CD14-positive monocyte (primary cell): ENCODE measurements around the gene TNFSF10. TPM values are rescaled to one million over a fixed set of nuclear protein-coding genes. Genes with fewer than 3 reads are reported as not detected.

Experiments
- DNase-seq, 3 donors: peaks; one replicate each; pipeline ENCODE4 v3.0.0-alpha.2; 2011 to 2022
- H2AFZ ChIP-seq: 2 replicates; pipeline ENCODE4 v1.6.0; 2012; ENCODE audit warnings: mild to moderate bottlenecking, low read depth, low read length, inconsistent platforms; ENCODE audit not compliant: insufficient read depth, poor library complexity, severe bottlenecking
- H3K27ac ChIP-seq, 2 donors: 1 replicate in 1 of 2; 2 replicates in 1 of 2; pipeline ENCODE4 v1.5.1; 2012 to 2013; ENCODE audit warnings: low read length in 2 of 2, control low read depth in 1 of 2, inconsistent platforms in 1 of 2, low read depth in 1 of 2, mild to moderate bottlenecking in 1 of 2
- H3K27me3 ChIP-seq, 2 donors: one replicate each; pipeline versions ENCODE4 v1.6.0 to v1.6.1; 2011 to 2013; ENCODE audit warnings: low read length in 2 of 2; ENCODE audit not compliant: control insufficient read depth in 2 of 2, insufficient read depth in 2 of 2
- H3K36me3 ChIP-seq, 2 donors: replicated peaks in 1 of 2; 1 replicate in 1 of 2; 2 replicates in 1 of 2; pipeline versions ENCODE4 v1.5.1 to v1.6.1; 2012 to 2013; ENCODE audit warnings: low read length in 2 of 2, control low read depth in 1 of 2, inconsistent platforms in 1 of 2, mild to moderate bottlenecking in 1 of 2; ENCODE audit not compliant: insufficient read depth in 2 of 2, control insufficient read depth in 1 of 2
- H3K4me1 ChIP-seq, 2 donors: 1 replicate in 1 of 2; 2 replicates in 1 of 2; pipeline versions ENCODE4 v1.5.1 to v1.6.1; 2012 to 2013; ENCODE audit warnings: low read length in 2 of 2, control low read depth in 1 of 2, inconsistent platforms in 1 of 2, mild to moderate bottlenecking in 1 of 2, moderate library complexity in 1 of 2; ENCODE audit not compliant: insufficient read depth in 2 of 2, control insufficient read depth in 1 of 2
- H3K4me2 ChIP-seq: replicated peaks from 2 replicates; pipeline ENCODE3; 2012; ENCODE audit warnings: low read length, moderate library complexity, mild to moderate bottlenecking; ENCODE audit not compliant: poor library complexity, severe bottlenecking; ENCODE audit errors: extremely low read depth
- H3K4me3 ChIP-seq, 3 experiments: fragments of 200-600 bp in 1 of 3; sonication (generic) in 1 of 3; replicated peaks in 1 of 3; 1 replicate in 2 of 3; 2 replicates in 1 of 3; pipeline ENCODE4 v1.5.1; 2011 to 2013; ENCODE audit warnings: low read length in 3 of 3, mild to moderate bottlenecking in 3 of 3, control low read depth in 2 of 3, low read depth in 2 of 3, inconsistent platforms in 1 of 3, moderate library complexity in 1 of 3
- H3K79me2 ChIP-seq: 2 replicates; pipeline ENCODE4 v1.6.0; 2012; ENCODE audit warnings: mild to moderate bottlenecking, control low read depth, inconsistent platforms, low read length, moderate library complexity; ENCODE audit not compliant: insufficient read depth
- H3K9ac ChIP-seq: 2 replicates; pipeline ENCODE4 v1.6.0; 2017; ENCODE audit warnings: low read length, mild to moderate bottlenecking; ENCODE audit not compliant: insufficient read depth, poor library complexity, severe bottlenecking
- H3K9me3 ChIP-seq, 2 donors: replicated peaks in 1 of 2; 1 replicate in 1 of 2; 2 replicates in 1 of 2; pipeline versions ENCODE4 v1.5.1 to v1.6.1; 2012 to 2013; ENCODE audit warnings: low read length in 2 of 2, control low read depth in 1 of 2; ENCODE audit not compliant: control insufficient read depth in 1 of 2, insufficient read depth in 1 of 2
- H4K20me1 ChIP-seq: 2 replicates; pipeline ENCODE4 v1.6.0; 2012; ENCODE audit warnings: mild to moderate bottlenecking, low read length, control low read depth, moderate library complexity; ENCODE audit not compliant: insufficient read depth
- H3K27ac Mint-ChIP-seq, 7 donors: one replicate each; pipeline ENCODE4 v1.8.0; 2020; ENCODE audit warnings: mild to moderate bottlenecking in 7 of 7, mixed read lengths in 7 of 7, moderate library complexity in 6 of 7, inconsistent platforms in 2 of 7
- H3K27me3 Mint-ChIP-seq, 3 donors: one replicate each; pipeline ENCODE4 v1.8.0; 2021 to 2022; ENCODE audit warnings: low read depth in 3 of 3, mild to moderate bottlenecking in 3 of 3, mixed read lengths in 3 of 3, moderate library complexity in 3 of 3, inconsistent platforms in 1 of 3
- H3K36me3 Mint-ChIP-seq, 2 donors: one replicate each; pipeline ENCODE4 v1.8.0; 2020; ENCODE audit warnings: mixed read lengths in 2 of 2, inconsistent platforms in 1 of 2, mild to moderate bottlenecking in 1 of 2
- H3K4me1 Mint-ChIP-seq: one replicate; pipeline ENCODE4 v1.8.0; 2020; ENCODE audit warnings: mild to moderate bottlenecking, mixed read lengths
- H3K4me3 Mint-ChIP-seq, 2 donors: one replicate each; pipeline ENCODE4 v1.8.0; 2020; ENCODE audit warnings: mild to moderate bottlenecking in 2 of 2, mixed read lengths in 2 of 2, moderate library complexity in 1 of 2
- H3K9me3 Mint-ChIP-seq, 7 donors: one replicate each; pipeline ENCODE4 v1.8.0; 2020 to 2022; ENCODE audit warnings: mixed read lengths in 7 of 7, mild to moderate bottlenecking in 6 of 7, moderate library complexity in 6 of 7, inconsistent platforms in 2 of 7
- WGBS: methylation state at CpG from one replicate; pipeline ENCODE4 v1.1.5; 2013; ENCODE audit warnings: missing lambda C conversion rate; ENCODE audit not compliant: insufficient coverage; 5-methylcytosine and 5-hydroxymethylcytosine counted together
- intact Hi-C, 2 donors: fragments of 100-400 bp; cut with micrococcal nuclease; formaldehyde crosslinking; loops; one replicate each; pipeline versions ENCODE4 v1.15.0 to v1.15.1; 2023
- polyA plus RNA-seq, 3 donors: library from polyadenylated mRNA; depleted of rRNA in 1 of 3; unstranded in 2 of 3; stranded (reverse) in 1 of 3; fragments of 300-500 nt in 2 of 3; fragments of >200 nt in 1 of 3; fragmentation: Illumina TruSeq in 2 of 3; gene quantifications; 1 replicate in 2 of 3; 2 replicates in 1 of 3; pipeline ENCODE4 v1.2.3, GENCODE V29; 2012 to 2021
- TF ChIP-seq, protein P1 (sequence below): fragments of 200-600 bp; IDR thresholded peaks from one replicate; pipeline ENCODE4 v1.8.0; 2022; ENCODE audit warnings: antibody characterized with exemption, mild to moderate bottlenecking

TNFSF10 gene
- polyA plus RNA-seq, 3 donors = 146 to 293 (median 264) TPM

DNA sequence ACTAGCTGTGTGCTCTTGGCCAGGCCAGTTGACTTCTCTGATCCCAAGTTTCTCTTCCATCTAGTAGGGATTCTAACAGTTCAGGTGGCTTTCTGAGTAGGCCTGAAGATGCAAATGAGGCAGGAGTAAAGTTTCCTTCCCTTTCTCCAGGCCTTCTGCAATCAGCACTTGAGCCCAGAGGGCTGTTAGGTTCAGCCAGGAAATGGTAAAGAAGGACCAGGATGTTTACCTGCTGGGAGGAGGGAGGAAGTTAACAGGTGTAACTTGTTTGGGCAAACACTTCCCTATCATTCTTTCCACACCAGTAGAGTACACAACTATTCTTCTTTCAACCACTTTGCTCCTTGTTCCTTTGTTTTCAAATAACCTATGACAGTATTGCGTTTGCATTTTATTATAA, 13.3 kb upstream of the TNFSF10 start:
- Histone ChIP-seq H3K9ac (no peak overlapping the region), H3K27ac (no peak overlapping the region)

DNA sequence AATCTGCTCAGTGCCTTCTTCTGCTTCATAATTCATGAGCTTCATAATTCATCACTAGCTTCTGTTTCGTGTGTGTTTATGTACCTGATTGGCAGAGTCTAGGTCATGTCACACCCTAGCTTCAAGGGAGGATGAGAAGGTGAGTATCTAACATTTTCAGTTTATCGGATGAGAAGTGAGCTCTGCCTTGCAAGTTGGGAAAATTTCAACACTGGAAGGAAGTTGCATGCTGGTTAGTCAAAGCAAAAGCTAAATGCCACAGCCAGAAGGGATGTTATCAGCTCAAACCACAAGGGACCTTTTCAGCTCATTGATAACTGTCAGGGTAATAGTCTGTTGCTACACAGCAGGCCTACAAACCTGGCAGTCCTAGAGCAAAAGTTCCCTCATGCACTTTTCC, 7.3 kb upstream of the TNFSF10 start:
- Histone ChIP-seq H3K9ac (no peak overlapping the region), H3K79me2 (no peaks in the 10 kb centered on the region), H2AFZ (peak overlapping the region; percentile 10), H4K20me1 (no peaks in the 10 kb centered on the region), H3K4me1 (peaks cover 14 to 16% of the 10 kb centered on the region in 2 donors), H3K4me2 (peak overlapping the region; percentile 11), H3K36me3 (no peaks in the 10 kb centered on the region), H3K27ac (peak overlapping the region in 1 of 2 donors; percentile 49), H3K27me3 (no peaks in the 10 kb centered on the region), H3K9me3 (no peaks in the 10 kb centered on the region), H3K4me3 (peak overlapping the region in 1 of 3 experiments; percentile 37)
- Mint-ChIP-seq H3K4me3 (peak overlapping the region in 1 of 2 donors; percentile 80), H3K27me3 (no peaks in the 10 kb centered on the region), H3K27ac (peak overlapping the region in 6 of 7 donors; percentile 1 to 80 (median 46)), H3K9me3 (no peaks in the 10 kb centered on the region), H3K4me1 (peaks cover 16% of the 10 kb centered on the region), H3K36me3 (peaks cover 2 to 3% of the 10 kb centered on the region in 2 donors)
- intact Hi-C loops = no loop called here
- TF ChIP-seq, protein P1, sequence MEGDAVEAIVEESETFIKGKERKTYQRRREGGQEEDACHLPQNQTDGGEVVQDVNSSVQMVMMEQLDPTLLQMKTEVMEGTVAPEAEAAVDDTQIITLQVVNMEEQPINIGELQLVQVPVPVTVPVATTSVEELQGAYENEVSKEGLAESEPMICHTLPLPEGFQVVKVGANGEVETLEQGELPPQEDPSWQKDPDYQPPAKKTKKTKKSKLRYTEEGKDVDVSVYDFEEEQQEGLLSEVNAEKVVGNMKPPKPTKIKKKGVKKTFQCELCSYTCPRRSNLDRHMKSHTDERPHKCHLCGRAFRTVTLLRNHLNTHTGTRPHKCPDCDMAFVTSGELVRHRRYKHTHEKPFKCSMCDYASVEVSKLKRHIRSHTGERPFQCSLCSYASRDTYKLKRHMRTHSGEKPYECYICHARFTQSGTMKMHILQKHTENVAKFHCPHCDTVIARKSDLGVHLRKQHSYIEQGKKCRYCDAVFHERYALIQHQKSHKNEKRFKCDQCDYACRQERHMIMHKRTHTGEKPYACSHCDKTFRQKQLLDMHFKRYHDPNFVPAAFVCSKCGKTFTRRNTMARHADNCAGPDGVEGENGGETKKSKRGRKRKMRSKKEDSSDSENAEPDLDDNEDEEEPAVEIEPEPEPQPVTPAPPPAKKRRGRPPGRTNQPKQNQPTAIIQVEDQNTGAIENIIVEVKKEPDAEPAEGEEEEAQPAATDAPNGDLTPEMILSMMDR = no peak
- no CpG with 5 or more reads among the region's 2 CpGs for WGBS
- peak in 1 of 3 donors; percentile 28 for DNase-seq

More for the DNA sequence above, 13.3 kb upstream of the TNFSF10 start:
- Histone ChIP-seq H3K4me1 (peaks cover 25 to 27% of the 10 kb centered on the region in 2 donors), H3K27me3 (no peaks in the 10 kb centered on the region), H3K79me2 (no peaks in the 10 kb centered on the region), H3K4me2 (no peak overlapping the region), H3K4me3 (no peak overlapping the region), H4K20me1 (no peaks in the 10 kb centered on the region), H3K9me3 (no peaks in the 10 kb centered on the region), H3K36me3 (no peaks in the 10 kb centered on the region), H2AFZ (no peak overlapping the region)
- no peak for DNase-seq
- Mint-ChIP-seq H3K4me3 (no peak overlapping the region), H3K27ac (no peak overlapping the region), H3K36me3 (no peaks in the 10 kb centered on the region), H3K4me1 (peaks cover 35% of the 10 kb centered on the region), H3K27me3 (no peaks in the 10 kb centered on the region), H3K9me3 (peaks cover 0 to 2% (median 0%) of the 10 kb centered on the region in 7 donors)
- intact Hi-C loops = no loop called here
- TF ChIP-seq, protein P1 = no peak
- WGBS = no CpG with 5 or more reads among the region's 1 CpG
